ENCODE results near the gene PSMC3. TPM values are rescaled to one million over a fixed set of nuclear protein-coding genes. Genes with fewer than 3 reads are reported as not detected.

The PSMC3 gene
- total RNA-seq, 1 experiment from 2014 or later: 179 TPM

DNA sequence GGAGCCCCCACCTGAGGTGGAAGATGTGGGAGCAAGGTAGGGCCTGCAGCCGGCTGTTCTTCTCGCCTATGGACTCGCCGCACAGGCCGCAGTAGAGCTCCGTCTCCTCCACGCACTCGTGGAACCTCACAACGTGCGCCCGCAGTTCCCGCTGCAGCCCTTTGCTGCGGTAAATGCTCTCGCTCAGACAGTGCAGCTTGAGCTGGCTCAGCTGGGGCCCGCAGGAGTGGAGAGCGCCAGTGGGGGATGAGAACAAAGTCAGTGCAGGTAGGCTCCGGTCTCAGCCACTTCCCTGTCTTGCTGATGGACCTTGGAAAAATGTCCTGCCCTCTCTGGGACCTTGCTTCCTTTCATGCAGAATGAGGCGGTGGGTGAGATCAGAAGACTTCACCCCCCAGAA lies 12.5 kb upstream of the PSMC3 start:
- H4K8ac ChIP-seq (replicated peaks; ENCODE audit: insufficient read length, low read depth, low read length): no peak overlapping the region
- H3K9me3 ChIP-seq (ENCODE audit: control insufficient read depth, low read depth, low read length): no peaks in the 10 kb centered on the region
- WGBS (ENCODE audit: extremely low coverage, insufficient read length, low lambda C conversion rate): no CpG with 5 or more reads among the region's 18 CpGs
- no peak overlapping the region for H3K56ac ChIP-seq (ENCODE audit: insufficient read length, low read depth, low read length)
- no peak overlapping the region for H2BK12ac ChIP-seq (ENCODE audit: insufficient read length, low read depth, low read length)
- no peak overlapping the region for H2BK20ac ChIP-seq (ENCODE audit: low read depth, low read length, poor library complexity, severe bottlenecking)
- H3K18ac ChIP-seq (ENCODE audit: insufficient read length, low read depth, low read length): no peak overlapping the region
- H3K4me2 ChIP-seq (ENCODE audit: insufficient read depth, insufficient read length, low read length): no peak overlapping the region
- no peaks in the 10 kb centered on the region for H3K79me1 ChIP-seq (ENCODE audit: insufficient read depth, low read depth, low read length, poor library complexity, severe bottlenecking)
- H2BK15ac ChIP-seq (ENCODE audit: low read depth, low read length): no peak overlapping the region
- Mint-ChIP-seq H3K36me3 (ENCODE audit: insufficient read depth in 1 of 3, low read depth in 3 of 3) (no peaks in the 10 kb centered on the region; a peak in 1 of 7 replicates), H3K27me3 (ENCODE audit: low read depth) (no peaks in the 10 kb centered on the region; the same call in 1 of the 2 replicates), H3K27ac (peak overlapping the region in 1 of 3 experiments; percentile 74; a peak in 1 of 7 replicates), H3K9me3 (no peaks in the 10 kb centered on the region), H3K4me3 (no peak overlapping the region), H3K4me1 (peaks cover 0 to 4% of the 10 kb centered on the region in 2 experiments; a peak in 1 of 4 replicates)
- H4K5ac ChIP-seq (ENCODE audit: insufficient read length, low read depth, low read length): no peak overlapping the region
- H3K4ac ChIP-seq (ENCODE audit: low read depth, low read length): no peak overlapping the region
- no peak overlapping the region for H3K14ac ChIP-seq (ENCODE audit: insufficient read depth, low read length)
- H2BK5ac ChIP-seq (ENCODE audit: insufficient read length, low read length): no peak overlapping the region
- H3T11ph ChIP-seq (ENCODE audit: low read length): no peak overlapping the region
- no peaks in the 10 kb centered on the region for H3K4me1 ChIP-seq (ENCODE audit: insufficient read depth, low read length)
- no peak for DNase-seq
- H3K23ac ChIP-seq (ENCODE audit: insufficient read length, low read depth, low read length): no peak overlapping the region
- H4K20me1 ChIP-seq (ENCODE audit: control insufficient read depth, insufficient read depth, insufficient read length): no peaks in the 10 kb centered on the region
- TF ChIP-seq, protein P1, sequence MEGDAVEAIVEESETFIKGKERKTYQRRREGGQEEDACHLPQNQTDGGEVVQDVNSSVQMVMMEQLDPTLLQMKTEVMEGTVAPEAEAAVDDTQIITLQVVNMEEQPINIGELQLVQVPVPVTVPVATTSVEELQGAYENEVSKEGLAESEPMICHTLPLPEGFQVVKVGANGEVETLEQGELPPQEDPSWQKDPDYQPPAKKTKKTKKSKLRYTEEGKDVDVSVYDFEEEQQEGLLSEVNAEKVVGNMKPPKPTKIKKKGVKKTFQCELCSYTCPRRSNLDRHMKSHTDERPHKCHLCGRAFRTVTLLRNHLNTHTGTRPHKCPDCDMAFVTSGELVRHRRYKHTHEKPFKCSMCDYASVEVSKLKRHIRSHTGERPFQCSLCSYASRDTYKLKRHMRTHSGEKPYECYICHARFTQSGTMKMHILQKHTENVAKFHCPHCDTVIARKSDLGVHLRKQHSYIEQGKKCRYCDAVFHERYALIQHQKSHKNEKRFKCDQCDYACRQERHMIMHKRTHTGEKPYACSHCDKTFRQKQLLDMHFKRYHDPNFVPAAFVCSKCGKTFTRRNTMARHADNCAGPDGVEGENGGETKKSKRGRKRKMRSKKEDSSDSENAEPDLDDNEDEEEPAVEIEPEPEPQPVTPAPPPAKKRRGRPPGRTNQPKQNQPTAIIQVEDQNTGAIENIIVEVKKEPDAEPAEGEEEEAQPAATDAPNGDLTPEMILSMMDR (conservative IDR thresholded peaks at IDR 0.05): no peak
- H4K91ac ChIP-seq (ENCODE audit: insufficient read length, low read depth, low read length): no peak overlapping the region
- H2AFZ ChIP-seq (ENCODE audit: low read length): no peak overlapping the region
- H2AK5ac ChIP-seq (ENCODE audit: insufficient read length, low read length): no peak overlapping the region
- no peaks in the 10 kb centered on the region for H3K79me2 ChIP-seq (ENCODE audit: insufficient read depth, low read length)
- no peak overlapping the region for H3K27ac ChIP-seq (ENCODE audit: insufficient read length, low read depth, low read length)
- H3K27me3 ChIP-seq (ENCODE audit: insufficient read depth, low read length): no peaks in the 10 kb centered on the region
- no peak overlapping the region for H2BK120ac ChIP-seq (ENCODE audit: low read depth, low read length, poor library complexity, severe bottlenecking)
- no peaks in the 10 kb centered on the region for H3K23me2 ChIP-seq (ENCODE audit: insufficient read length, low read depth, low read length, poor library complexity, severe bottlenecking)
- H3K9ac ChIP-seq (ENCODE audit: extremely low read depth, insufficient read length, low read length): no peak overlapping the region
